ENCODE measurements around the gene LSM3.

The LSM3 gene

DNA sequence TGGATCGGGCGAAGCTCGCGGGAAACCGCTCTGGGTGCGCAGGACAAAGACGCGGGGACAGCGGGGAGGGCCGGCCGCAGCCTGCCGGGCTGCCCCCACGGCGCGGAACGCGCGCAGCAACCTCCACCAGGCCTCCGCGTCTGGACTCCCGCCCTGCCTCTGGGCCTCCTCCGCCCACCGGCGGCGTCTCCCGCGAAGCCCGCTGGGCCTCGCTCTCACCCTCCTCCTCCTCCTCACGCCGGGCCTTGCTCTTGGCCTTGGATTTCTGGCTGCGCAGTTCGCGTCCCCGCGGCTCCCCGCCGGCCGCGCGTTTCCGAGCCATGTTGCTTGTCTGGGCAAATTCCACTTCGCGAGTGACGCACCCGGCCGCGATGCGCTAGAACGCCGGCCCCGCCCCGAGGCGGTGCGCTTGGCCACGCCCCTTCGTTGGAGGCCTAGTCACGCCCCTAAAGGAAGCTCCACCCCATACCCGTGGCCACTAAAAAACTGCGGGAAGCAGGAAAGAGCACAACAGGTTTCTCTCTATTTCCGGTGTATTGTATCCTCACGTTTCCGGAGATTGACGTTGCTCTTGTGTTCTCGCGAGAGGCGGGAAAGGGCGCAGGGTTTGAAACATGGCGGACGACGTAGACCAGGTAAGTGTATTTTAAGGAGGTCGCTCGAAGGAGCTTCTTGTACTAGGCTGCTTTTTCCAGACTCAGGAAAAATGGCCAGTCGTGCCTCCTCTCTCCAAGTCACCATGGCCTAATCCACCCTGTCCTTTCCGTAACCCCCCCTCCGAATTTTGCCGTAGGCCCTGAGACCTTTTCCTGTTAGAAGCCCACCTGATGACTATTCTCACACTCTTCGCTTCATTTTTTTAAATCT lies at the start of gene LSM3, which contains the start of gene XPC:
TSS of gene LSM3 (plus strand) at position 571 of the 867 bp plus-strand sequence. CDS start at position 615, 44 bp downstream.
TSS of gene XPC (minus strand) at position 355 of the 867 bp plus-strand sequence. CDS start at position 322, 33 bp downstream.
- DNase-seq (ENCODE audit: low read depth): peak; percentile 99

- no peak for DNase-seq (ENCODE audit: low read depth)
Observed at GRCh38 chr3:14129296-14129695, 49.3 kb upstream of the LSM3 start.

DNA sequence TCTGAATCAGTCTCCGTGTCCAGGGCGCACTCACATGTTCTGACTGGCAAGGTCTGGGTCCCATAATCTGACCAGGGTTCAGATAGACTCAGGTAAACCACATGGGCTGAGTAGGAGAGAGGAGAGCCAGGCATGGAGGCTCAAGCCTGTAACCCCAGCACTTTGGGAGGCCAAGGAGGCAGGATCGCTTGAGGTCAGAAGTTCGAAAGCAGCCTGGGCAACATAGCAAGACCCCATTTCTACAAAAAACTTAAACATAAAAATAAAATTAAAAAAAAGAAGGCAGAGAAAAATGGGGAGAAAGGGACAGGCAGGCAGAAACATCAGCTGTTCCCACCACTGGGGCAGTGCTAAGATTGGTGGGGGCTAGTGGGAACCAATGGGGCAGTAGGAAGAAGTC lies 48.4 kb upstream of the LSM3 start:
- DNase-seq (ENCODE audit: low read depth): no peak

DNA sequence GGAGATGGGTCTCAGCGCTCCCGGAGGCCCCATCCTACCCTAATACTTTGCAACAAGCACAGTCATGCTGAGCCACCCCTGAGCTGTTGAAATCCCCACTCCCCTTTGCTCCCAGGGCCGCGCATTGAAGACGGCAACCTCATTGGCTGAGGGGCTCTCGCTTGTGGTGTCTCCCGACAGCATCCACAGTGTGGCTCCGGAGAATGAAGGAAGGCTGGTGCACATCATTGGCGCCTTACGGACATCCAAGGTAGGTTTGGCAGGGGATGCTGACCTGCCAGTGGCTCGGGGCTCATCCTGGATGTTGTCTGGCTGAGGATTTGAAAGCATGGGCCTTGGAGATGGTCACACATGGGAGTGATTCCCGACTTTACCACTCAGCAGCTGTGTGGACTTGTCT lies 47.9 kb upstream of the LSM3 start:
- DNase-seq (ENCODE audit: low read depth): no peak

- no peak for DNase-seq (ENCODE audit: low read depth)
Observed at GRCh38 chr3:14131134-14131533, 47.5 kb upstream of the LSM3 start.

DNA sequence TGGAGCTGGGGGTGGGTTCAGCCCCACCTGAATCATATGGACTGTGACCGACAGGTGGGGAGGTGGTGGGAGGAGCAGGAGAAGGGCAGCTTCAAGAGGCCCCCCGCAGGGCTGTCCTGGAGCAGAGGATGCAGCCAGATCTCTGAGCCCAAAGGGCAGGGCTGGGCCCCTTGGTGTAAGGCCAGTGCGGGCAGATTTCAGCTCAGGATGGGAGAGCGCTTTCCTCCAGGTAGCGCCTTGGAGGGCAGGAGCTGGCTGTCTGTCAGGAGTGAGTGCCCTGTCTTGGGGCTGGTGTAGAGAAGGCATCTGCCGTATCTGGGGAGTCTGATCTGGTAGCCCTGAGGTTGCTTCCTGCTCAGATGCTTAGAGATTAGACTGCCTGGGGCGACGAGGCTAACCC lies 46.5 kb upstream of the LSM3 start:
- no peak for DNase-seq (ENCODE audit: low read depth)

DNA sequence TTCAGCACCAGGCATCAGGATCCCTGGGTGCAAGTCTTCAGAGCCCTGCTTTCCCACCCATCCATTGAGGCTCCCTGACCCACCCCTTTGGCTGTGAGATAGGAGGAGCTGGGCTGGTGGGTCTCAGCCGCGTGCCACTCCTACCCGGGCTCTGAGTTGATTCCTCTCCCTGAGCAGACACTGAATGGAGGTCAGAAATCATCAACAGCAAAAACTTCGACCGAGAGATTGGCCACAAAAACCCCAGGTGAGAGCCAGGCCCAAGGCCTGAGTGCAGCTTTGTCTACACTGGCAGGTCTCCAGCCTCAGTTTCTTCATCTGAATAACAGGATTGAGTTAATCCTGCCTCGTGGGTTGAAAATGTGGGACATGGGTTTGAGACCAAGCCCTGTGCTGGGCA lies 45.9 kb upstream of the LSM3 start:
- DNase-seq (ENCODE audit: low read depth): no peak

DNA sequence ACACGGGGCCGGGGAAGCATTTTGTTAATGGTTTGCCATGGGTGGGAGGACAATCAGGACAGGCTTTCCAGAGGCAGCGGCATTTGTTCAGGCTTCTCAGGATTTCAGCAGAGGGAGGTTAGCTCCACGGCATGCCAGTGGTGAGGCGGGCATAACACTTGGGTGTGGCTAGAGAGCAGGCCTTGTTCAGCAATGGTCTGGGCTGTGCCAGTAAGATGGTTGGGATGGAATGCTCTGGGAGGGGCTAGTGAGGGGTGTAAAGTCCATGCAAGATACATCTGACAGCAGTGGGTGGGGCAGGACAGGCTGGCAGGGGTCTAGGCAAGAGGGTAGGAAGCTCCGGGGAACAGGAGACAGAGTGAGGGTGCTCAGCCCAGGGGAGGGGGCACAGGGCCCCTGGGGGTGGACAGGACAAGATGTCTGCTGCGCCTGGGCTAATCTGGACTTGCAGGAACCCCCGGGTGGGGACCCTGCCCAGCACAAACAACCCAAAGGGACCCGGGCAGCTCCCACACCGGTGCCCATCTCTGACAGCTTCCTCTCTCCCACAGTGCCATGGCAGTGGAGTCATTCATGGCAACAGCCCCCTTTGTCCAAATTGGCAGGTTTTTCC lies 45.3 kb upstream of the LSM3 start:
- DNase-seq (ENCODE audit: low read depth): no peak

GRCh38 chr3:14133876-14134275 lies 44.7 kb upstream of the LSM3 start:
- DNase-seq (ENCODE audit: low read depth): no peak

DNA sequence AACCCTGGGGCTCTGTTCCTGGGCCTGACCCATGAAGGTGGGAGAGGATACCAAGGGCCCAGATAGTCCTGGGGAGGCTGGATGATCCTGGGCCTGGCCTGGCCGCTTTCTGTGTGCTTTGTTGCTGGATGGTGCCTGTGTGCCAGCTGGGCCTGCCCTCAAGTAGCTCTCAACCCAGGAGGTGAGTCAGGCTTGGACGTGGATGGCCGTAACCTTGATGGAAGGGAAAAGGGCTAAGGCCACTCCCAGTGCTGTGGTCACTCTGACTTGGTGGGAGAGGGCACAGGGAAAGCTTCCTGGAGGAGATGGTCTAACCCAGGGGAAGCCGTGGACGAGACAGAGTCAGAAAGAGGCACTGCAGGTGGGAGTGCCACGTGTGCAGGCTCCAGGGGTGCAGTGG lies 44.3 kb upstream of the LSM3 start:
- no peak for DNase-seq (ENCODE audit: low read depth)

GRCh38 chr3:14135581-14135980 lies 43.0 kb upstream of the LSM3 start:
- DNase-seq (ENCODE audit: low read depth): no peak

- no peak for DNase-seq (ENCODE audit: low read depth)
Observed at GRCh38 chr3:14137004-14137403, 41.6 kb upstream of the LSM3 start.

- no peak for DNase-seq (ENCODE audit: low read depth)
Observed at GRCh38 chr3:14137445-14137844, 41.2 kb upstream of the LSM3 start.

DNA sequence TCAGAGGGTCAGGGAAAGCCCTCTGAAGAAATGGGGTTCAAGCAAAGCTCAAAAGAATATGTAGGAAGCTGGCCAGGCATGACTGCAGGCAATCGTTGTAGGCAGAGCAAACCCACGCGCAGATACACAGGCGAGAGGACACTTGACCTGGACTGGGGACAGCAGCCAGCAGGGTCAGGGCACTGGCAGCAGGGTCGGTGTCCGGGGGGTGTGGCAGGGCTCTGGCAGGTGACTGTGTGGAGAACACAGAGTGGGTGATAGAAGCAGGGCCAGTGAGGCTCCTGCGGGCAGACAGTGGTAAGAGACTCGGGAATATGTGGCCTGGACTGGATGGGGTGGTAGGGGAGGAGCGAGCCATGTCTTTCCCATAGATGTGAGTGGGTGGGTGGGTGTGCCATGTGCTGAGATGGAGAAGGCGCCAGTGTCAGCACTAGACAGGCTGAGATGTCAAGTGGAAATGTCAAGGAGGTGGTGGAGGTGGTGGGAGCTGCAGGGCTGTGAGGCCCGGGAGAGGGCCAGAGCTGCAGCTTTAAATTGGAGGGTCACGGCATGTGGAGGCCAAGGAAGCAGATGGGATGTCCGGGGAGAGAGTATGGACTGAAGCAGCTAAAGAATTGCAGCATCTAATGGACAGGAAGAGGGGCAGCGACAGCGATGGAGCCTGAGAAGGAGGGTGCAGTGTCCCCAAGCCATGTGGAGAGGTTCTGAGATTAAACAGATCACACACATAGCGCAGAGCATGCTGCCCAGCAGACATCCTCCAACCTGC lies 40.3 kb upstream of the LSM3 start:
- no peak for DNase-seq (ENCODE audit: low read depth)

GRCh38 chr3:14138878-14139655 lies 39.5 kb upstream of the LSM3 start:
- no peak for DNase-seq (ENCODE audit: low read depth)

DNA sequence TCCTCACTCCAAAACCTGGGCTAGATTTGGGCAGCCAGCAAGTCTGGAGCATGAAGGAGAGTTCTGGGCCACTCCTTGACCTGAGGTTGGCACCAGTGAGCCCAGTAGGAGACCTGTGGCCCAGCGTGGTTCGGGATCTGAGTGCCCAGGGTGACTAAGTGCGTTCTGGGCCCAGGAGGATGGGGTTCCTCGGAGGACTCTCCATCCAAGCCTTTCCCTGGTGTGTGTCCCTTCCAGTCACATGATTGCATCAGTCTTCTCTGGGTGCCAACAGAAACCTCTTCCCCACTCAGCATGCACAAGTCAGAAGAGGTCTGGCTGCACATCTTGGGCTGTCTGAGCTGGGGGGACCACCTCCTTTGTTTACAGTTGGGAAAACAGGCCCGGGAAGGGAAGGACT lies 38.8 kb upstream of the LSM3 start:
- no peak for DNase-seq (ENCODE audit: low read depth)

- no peak for DNase-seq (ENCODE audit: low read depth)
Observed at GRCh38 chr3:14140668-14141067, 37.9 kb upstream of the LSM3 start.

- no peak for DNase-seq (ENCODE audit: low read depth)
Observed at GRCh38 chr3:14141144-14141543, 37.5 kb upstream of the LSM3 start.

DNA sequence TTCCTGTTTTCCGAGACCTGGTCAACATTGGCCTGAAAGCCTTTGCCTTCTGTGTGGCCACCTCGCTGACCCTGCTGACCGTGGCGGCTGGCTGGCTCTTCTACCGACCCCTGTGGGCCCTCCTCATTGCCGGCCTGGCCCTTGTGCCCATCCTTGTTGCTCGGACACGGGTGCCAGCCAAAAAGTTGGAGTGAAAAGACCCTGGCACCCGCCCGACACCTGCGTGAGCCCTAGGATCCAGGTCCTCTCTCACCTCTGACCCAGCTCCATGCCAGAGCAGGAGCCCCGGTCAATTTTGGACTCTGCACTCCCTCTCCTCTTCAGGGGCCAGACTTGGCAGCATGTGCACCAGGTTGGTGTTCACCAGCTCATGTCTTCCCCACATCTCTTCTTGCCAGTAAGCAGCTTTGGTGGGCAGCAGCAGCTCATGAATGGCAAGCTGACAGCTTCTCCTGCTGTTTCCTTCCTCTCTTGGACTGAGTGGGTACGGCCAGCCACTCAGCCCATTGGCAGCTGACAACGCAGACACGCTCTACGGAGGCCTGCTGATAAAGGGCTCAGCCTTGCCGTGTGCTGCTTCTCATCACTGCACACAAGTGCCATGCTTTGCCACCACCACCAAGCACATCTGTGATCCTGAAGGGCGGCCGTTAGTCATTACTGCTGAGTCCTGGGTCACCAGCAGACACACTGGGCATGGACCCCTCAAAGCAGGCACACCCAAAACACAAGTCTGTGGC lies 36.8 kb upstream of the LSM3 start:
- DNase-seq (ENCODE audit: low read depth): no peak

DNA sequence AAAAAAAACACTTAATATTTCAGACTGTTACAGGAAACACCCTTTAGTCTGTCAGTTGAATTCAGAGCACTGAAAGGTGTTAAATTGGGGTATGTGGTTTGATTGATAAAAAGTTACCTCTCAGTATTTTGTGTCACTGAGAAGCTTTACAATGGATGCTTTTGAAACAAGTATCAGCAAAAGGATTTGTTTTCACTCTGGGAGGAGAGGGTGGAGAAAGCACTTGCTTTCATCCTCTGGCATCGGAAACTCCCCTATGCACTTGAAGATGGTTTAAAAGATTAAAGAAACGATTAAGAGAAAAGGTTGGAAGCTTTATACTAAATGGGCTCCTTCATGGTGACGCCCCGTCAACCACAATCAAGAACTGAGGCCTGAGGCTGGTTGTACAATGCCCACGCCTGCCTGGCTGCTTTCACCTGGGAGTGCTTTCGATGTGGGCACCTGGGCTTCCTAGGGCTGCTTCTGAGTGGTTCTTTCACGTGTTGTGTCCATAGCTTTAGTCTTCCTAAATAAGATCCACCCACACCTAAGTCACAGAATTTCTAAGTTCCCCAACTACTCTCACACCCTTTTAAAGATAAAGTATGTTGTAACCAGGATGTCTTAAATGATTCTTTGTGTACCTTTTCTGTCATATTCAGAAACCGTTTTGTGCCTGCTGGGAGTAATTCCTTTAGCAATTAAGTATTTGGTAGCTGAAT lies 35.9 kb upstream of the LSM3 start:
- no peak for DNase-seq (ENCODE audit: low read depth)

Measured in EH (cell line).